PC-9 (cell line): Measurements from ENCODE around the gene FGF14.

ENCODE experiments used
- CTCF ChIP-seq: fragments of 200-600 bp; sonication (generic); conservative IDR thresholded peaks from 2 replicates; pipeline ENCODE4 v1.6.1; 2017; ENCODE audit warnings: mixed run types, antibody characterized with exemption, mild to moderate bottlenecking, moderate library complexity
- EZH2 ChIP-seq: fragments of 200-600 bp; sonication (generic); IDR thresholded peaks from 2 replicates; pipeline ENCODE4 v1.8.0; 2017; ENCODE audit warnings: antibody characterized with exemption, low read depth

- TF ChIP-seq EZH2 = no peak
- no peak for TF ChIP-seq CTCF
Observed at GRCh38 chr13:102117175-102117831, 284.5 kb downstream of the FGF14 start.
